ENCODE data around the gene FARS2.

DNA sequence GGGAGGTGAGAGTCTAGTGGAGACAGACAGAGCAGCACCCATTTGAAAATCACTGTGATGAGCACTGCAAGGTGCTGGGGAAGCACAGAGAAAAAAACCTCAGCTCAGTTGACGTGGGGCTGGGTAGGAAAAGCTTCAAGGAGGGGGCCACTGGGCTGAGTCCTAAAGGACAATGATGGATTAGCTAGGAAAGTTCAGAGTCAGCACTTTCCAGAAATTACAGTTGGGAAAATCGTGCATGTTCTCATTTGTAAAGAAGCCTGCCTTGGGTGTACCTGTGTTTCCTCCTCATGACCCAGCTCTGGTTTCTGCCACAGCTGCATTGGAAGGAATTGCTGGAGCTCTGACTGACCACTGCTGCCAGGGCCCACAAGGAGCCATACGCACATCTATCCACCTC lies 221.3 kb downstream of the FARS2 start:
- TF ChIP-seq, protein P1, sequence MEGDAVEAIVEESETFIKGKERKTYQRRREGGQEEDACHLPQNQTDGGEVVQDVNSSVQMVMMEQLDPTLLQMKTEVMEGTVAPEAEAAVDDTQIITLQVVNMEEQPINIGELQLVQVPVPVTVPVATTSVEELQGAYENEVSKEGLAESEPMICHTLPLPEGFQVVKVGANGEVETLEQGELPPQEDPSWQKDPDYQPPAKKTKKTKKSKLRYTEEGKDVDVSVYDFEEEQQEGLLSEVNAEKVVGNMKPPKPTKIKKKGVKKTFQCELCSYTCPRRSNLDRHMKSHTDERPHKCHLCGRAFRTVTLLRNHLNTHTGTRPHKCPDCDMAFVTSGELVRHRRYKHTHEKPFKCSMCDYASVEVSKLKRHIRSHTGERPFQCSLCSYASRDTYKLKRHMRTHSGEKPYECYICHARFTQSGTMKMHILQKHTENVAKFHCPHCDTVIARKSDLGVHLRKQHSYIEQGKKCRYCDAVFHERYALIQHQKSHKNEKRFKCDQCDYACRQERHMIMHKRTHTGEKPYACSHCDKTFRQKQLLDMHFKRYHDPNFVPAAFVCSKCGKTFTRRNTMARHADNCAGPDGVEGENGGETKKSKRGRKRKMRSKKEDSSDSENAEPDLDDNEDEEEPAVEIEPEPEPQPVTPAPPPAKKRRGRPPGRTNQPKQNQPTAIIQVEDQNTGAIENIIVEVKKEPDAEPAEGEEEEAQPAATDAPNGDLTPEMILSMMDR (conservative IDR thresholded peaks at IDR 0.05) = no peak
- no peak for TF ChIP-seq ZFX (IDR thresholded peaks at IDR 0.05)
